GM21423 (cell line): ENCODE results near the gene TGFBR3.
"Not testable (repeated sequence)": the region's sequence is repeated elsewhere in the genome, so short reads cannot be mapped to it uniquely, and the experiment has no call there.

ENCODE experiments used
- ATAC-seq: cut with Tn5 transposase; IDR thresholded peaks from one replicate; pipeline ENCODE4 v1.9.1; 2021; ENCODE audit warnings: mild to moderate bottlenecking, moderate library complexity; ENCODE audit not compliant: unreplicated experiment

The TGFBR3 gene

GRCh38 chr1:91851130-91852010 is 34.6 kb downstream of the TGFBR3 start:
- no peak for ATAC-seq

GRCh38 chr1:91850708-91851107 is 35.2 kb downstream of the TGFBR3 start:
- ATAC-seq, result no peak

GRCh38 chr1:91847851-91848250 is 38.1 kb downstream of the TGFBR3 start:
- no peak for ATAC-seq

- no peak for ATAC-seq
These were observed 39.3 kb downstream of the TGFBR3 start for GRCh38 chr1:91846639-91847013.

GRCh38 chr1:91846007-91846638 is 39.8 kb downstream of the TGFBR3 start:
- ATAC-seq, result no peak

GRCh38 chr1:91844862-91845528 is 41.0 kb downstream of the TGFBR3 start:
- no peak for ATAC-seq

GRCh38 chr1:91843843-91844242 is 42.1 kb downstream of the TGFBR3 start:
- no peak for ATAC-seq

- no peak for ATAC-seq
These were observed 43.4 kb downstream of the TGFBR3 start for GRCh38 chr1:91842563-91842962.

GRCh38 chr1:91842056-91842455 is 43.9 kb downstream of the TGFBR3 start:
- ATAC-seq, result no peak

GRCh38 chr1:91840276-91840675 is 45.7 kb downstream of the TGFBR3 start:
- not testable (repeated sequence) for ATAC-seq

GRCh38 chr1:91836331-91837040 is 49.5 kb downstream of the TGFBR3 start:
- ATAC-seq, result no peak

GRCh38 chr1:91835087-91835521 is 50.8 kb downstream of the TGFBR3 start:
- ATAC-seq, result no peak

- ATAC-seq, result not testable (repeated sequence)
These were observed 51.4 kb downstream of the TGFBR3 start for GRCh38 chr1:91834549-91834948.

GRCh38 chr1:91833946-91834345 is 52.0 kb downstream of the TGFBR3 start:
- ATAC-seq, result no peak

- ATAC-seq, result no peak
These were observed 54.6 kb downstream of the TGFBR3 start for GRCh38 chr1:91831132-91831930.

- ATAC-seq, result no peak
These were observed 55.5 kb downstream of the TGFBR3 start for GRCh38 chr1:91830242-91831131.

GRCh38 chr1:91829293-91830153 is 56.4 kb downstream of the TGFBR3 start:
- ATAC-seq, result no peak

GRCh38 chr1:91828583-91829281 is 57.2 kb downstream of the TGFBR3 start:
- ATAC-seq, result no peak
